B cell (primary cell): ENCODE measurements around the gene ABCA7. TPM values are rescaled to one million over a fixed set of nuclear protein-coding genes. Genes with fewer than 3 reads are reported as not detected.

Source experiments
- ATAC-seq: fragments of 200-7000 bp; cut with Tn5 transposase; one replicate; pipeline ENCODE4 v1.10.0; 2021; ENCODE audit warnings: low read depth, mild to moderate bottlenecking, moderate number of reproducible peaks, moderate library complexity
- CTCF ChIA-PET: fragments of 350-600 bp; sonication (Branson Sonifier 250); formaldehyde crosslinking; loops from one replicate; lab custom pipeline; 2021; ENCODE audit warnings: antibody characterized with exemption, inconsistent platforms; lab: Charles Lee
- POLR2A ChIA-PET: fragments of 350-600 bp; sonication (Branson Sonifier 250); formaldehyde crosslinking; loops from one replicate; lab custom pipeline; 2021; ENCODE audit warnings: antibody characterized with exemption; lab: Charles Lee
- DNase-seq: peaks from one replicate; pipeline ENCODE4 v3.0.0; 2013
- H2AFZ ChIP-seq: 2 replicates; pipeline ENCODE4 v1.6.1; 2012; ENCODE audit warnings: mild to moderate bottlenecking, low read depth, low read length; ENCODE audit not compliant: insufficient read depth, poor library complexity, severe bottlenecking
- H3K27ac ChIP-seq, 2 donors: 1 replicate in 1 of 2; 2 replicates in 1 of 2; pipeline ENCODE4 v1.5.1; 2012 to 2013; ENCODE audit warnings: low read length in 2 of 2, mild to moderate bottlenecking in 2 of 2, moderate library complexity in 1 of 2
- H3K27me3 ChIP-seq, 4 experiments: fragments of 200-600 bp in 1 of 4; sonication (generic) in 1 of 4; replicated peaks in 1 of 4; 1 replicate in 2 of 4; 2 replicates in 2 of 4; pipeline versions ENCODE4 v1.6.1 to v1.7.0; 2013 to 2016; ENCODE audit warnings: low read length in 3 of 4, mild to moderate bottlenecking in 2 of 4, mixed read lengths in 1 of 4, moderate library complexity in 1 of 4; ENCODE audit not compliant: insufficient read depth in 4 of 4, control insufficient read depth in 3 of 4; ENCODE audit errors: control extremely low read depth in 1 of 4
- H3K36me3 ChIP-seq, 2 experiments: replicated peaks in 1 of 2; 1 replicate in 1 of 2; 2 replicates in 1 of 2; pipeline versions ENCODE4 v1.6.1 to v1.7.1; 2013; ENCODE audit warnings: low read length in 1 of 2; ENCODE audit not compliant: insufficient read depth in 2 of 2, control insufficient read depth in 1 of 2; ENCODE audit errors: control extremely low read depth in 1 of 2, extremely low read depth in 1 of 2
- H3K4me1 ChIP-seq, 2 donors: fragments of 200-600 bp in 1 of 2; sonication (generic) in 1 of 2; 1 replicate in 1 of 2; 2 replicates in 1 of 2; pipeline versions ENCODE4 v1.5.1 to v1.6.1; 2013 to 2017; ENCODE audit warnings: low read length in 2 of 2; ENCODE audit not compliant: control insufficient read depth in 2 of 2, insufficient read depth in 2 of 2
- H3K4me2 ChIP-seq: replicated peaks from 2 replicates; pipeline ENCODE3; 2012; ENCODE audit warnings: mild to moderate bottlenecking, low read depth, low read length; ENCODE audit not compliant: poor library complexity, severe bottlenecking
- H3K4me3 ChIP-seq, 5 experiments: fragments of 200-600 bp in 1 of 5; sonication (generic) in 1 of 5; 1 replicate in 3 of 5; 2 replicates in 2 of 5; pipeline versions ENCODE4 v1.5.1 to v1.7.0; 2011 to 2016; ENCODE audit warnings: low read length in 4 of 5, mild to moderate bottlenecking in 4 of 5, low read depth in 2 of 5, control low read depth in 1 of 5, moderate library complexity in 1 of 5; ENCODE audit not compliant: insufficient read depth in 1 of 5; ENCODE audit errors: control extremely low read depth in 1 of 5, extremely low read depth in 1 of 5
- H3K79me2 ChIP-seq: fragments of 200-600 bp; sonication (generic); one replicate; pipeline ENCODE4 v1.6.0; 2016; ENCODE audit warnings: low read length; ENCODE audit not compliant: control insufficient read depth, insufficient read depth
- H3K9ac ChIP-seq: fragments of 200-600 bp; sonication (generic); 2 replicates; pipeline ENCODE4 v1.6.1; 2017; ENCODE audit warnings: mild to moderate bottlenecking, low read length, moderate library complexity
- H3K9me3 ChIP-seq, 3 donors: one replicate each; pipeline versions ENCODE4 v1.6.1 to v1.7.1; 2013; ENCODE audit warnings: low read length in 2 of 3; ENCODE audit not compliant: control insufficient read depth in 2 of 3, insufficient read depth in 1 of 3; ENCODE audit errors: control extremely low read depth in 1 of 3
- H4K20me1 ChIP-seq: 2 replicates; pipeline ENCODE4 v1.6.0; 2012; ENCODE audit warnings: mild to moderate bottlenecking, low read length; ENCODE audit not compliant: insufficient read depth, control insufficient read depth, poor library complexity, severe bottlenecking
- H3K27ac Mint-ChIP-seq: one replicate; pipeline ENCODE4 v1.8.0; 2021; ENCODE audit warnings: mixed read lengths
- H3K27me3 Mint-ChIP-seq: one replicate; pipeline ENCODE4 v1.8.0; 2021; ENCODE audit warnings: mixed read lengths
- H3K4me1 Mint-ChIP-seq: one replicate; pipeline ENCODE4 v1.8.0; 2021; ENCODE audit warnings: mixed read lengths
- H3K4me3 Mint-ChIP-seq: one replicate; pipeline ENCODE4 v1.8.0; 2021; ENCODE audit warnings: mixed read lengths
- H3K9me3 Mint-ChIP-seq: one replicate; pipeline ENCODE4 v1.8.0; 2022; ENCODE audit warnings: mixed read lengths; ENCODE audit not compliant: insufficient read depth
- EZH2 ChIP-seq: IDR thresholded peaks from 2 replicates; pipeline ENCODE4 v1.6.1; 2012; ENCODE audit warnings: borderline replicate concordance, low read depth, mild to moderate bottlenecking, moderate library complexity, low read length; ENCODE audit not compliant: insufficient read depth, poor library complexity, severe bottlenecking
- whole genome bisulfite sequencing: methylation state at CpG from one replicate; pipeline ENCODE4 v1.1.5; 2013; ENCODE audit warnings: missing lambda C conversion rate; ENCODE audit not compliant: insufficient coverage; 5-methylcytosine and 5-hydroxymethylcytosine counted together
- intact Hi-C: fragments of 100-400 bp; cut with micrococcal nuclease; formaldehyde crosslinking; loops from one replicate; pipeline ENCODE4 v1.10.0; 2022
- polyA plus RNA-seq: library from polyadenylated mRNA; depleted of rRNA; stranded (reverse); fragments of >200 nt; gene quantifications from 2 replicates; pipeline ENCODE4 v1.2.3, GENCODE V29; 2012
- total RNA-seq, 2 donors: library from RNA; stranded (reverse); fragments of 120-200 nt in 1 of 2; gene quantifications; 1 replicate in 1 of 2; 2 replicates in 1 of 2; pipeline versions ENCODE4 v1.2.3 to v1.2.4, GENCODE V29; 2013 to 2022
- TF ChIP-seq, protein P1 (sequence below): fragments of 200-600 bp; IDR thresholded peaks from one replicate; pipeline ENCODE4 v1.8.0; 2022; ENCODE audit warnings: antibody characterized with exemption, mild to moderate bottlenecking

Gene ABCA7
- total and polyA plus RNA-seq, 2 donors (not counting 1 experiment from before 2014, with no cell fraction given), result 192 to 281 TPM

DNA sequence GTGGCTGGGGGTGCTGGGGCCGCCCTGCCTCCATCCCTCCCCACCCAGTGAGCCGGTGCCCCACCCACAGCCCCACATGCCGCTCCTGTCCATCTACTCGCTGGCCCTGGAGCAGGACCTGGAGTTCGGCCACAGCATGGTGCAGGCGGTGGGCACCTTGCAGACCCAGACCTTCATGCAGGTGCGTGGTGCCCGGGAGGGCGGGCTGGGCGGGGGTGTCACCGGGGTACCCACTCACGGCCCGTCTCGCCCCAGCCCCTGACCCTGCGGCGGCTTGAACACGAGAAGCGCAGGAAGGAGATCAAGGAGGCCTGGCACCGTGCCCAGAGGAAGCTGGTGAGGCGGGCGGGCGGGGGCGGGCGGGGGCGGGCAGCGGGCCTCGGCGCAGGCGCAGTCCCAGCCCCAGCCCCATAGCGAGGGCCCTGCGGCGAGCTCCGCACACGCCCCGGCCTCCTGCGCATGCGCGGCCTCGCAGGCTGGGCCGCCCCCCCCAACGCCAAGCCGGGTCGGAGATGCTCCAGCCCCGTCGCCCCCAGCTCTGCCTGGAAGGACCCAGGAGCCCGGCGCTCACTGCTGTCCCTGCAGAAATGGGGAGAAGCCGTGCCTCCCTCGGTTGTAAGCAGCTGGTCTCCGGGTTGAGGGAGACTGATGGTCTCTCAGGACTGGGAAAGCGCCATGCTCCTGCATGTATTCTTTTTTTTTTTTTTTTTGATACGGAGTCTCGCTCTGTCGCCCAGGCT, 34.8 kb downstream of the ABCA7 start:
- intact Hi-C loops, result no loop called here
- CTCF ChIA-PET, result interaction anchor here (0.6 to 6.9 kb wide), 11 partner anchors 8 to 192 kb away, joined by 3 to 56 read pairs (median 5); partner anchors contain the start of genes ARHGAP45 and WDR18
- no peaks in the 10 kb centered on the region for H3K27me3 Mint-ChIP-seq
- POLR2A ChIA-PET, result interaction anchor here (0.5 to 5.0 kb wide), 22 partner anchors 9 to 1631 kb away, joined by 3 to 67 read pairs (median 6); partner anchors contain the start of genes ABCA7, ARHGAP45, CIRBP and FAM174C
- 6% methylated on average over 47 of the region's 54 CpGs for WGBS
- Histone ChIP-seq H3K4me2 (peak overlapping the region; percentile 90), H3K79me2 (peaks cover 77% of the 10 kb centered on the region), H3K4me1 (peaks cover 65 to 90% of the 10 kb centered on the region in 2 donors), H3K9ac (peak overlapping the region; percentile 56), H3K36me3 (peaks cover 0 to 77% of the 10 kb centered on the region in 2 experiments), H3K27me3 (no peaks in the 10 kb centered on the region), H3K4me3 (peak overlapping the region in 1 of 5 experiments; percentile 35), H3K9me3 (no peaks in the 10 kb centered on the region), H2AFZ (no peak overlapping the region), H4K20me1 (peaks cover 64% of the 10 kb centered on the region), H3K27ac (peak overlapping the region; percentile 7 to 19)
- H3K9me3 Mint-ChIP-seq, result no peaks in the 10 kb centered on the region
- peaks cover 48% of the 10 kb centered on the region for H3K4me1 Mint-ChIP-seq
- ATAC-seq, result peak; percentile 53
- TF ChIP-seq EZH2, result no peak
- TF ChIP-seq, protein P1, sequence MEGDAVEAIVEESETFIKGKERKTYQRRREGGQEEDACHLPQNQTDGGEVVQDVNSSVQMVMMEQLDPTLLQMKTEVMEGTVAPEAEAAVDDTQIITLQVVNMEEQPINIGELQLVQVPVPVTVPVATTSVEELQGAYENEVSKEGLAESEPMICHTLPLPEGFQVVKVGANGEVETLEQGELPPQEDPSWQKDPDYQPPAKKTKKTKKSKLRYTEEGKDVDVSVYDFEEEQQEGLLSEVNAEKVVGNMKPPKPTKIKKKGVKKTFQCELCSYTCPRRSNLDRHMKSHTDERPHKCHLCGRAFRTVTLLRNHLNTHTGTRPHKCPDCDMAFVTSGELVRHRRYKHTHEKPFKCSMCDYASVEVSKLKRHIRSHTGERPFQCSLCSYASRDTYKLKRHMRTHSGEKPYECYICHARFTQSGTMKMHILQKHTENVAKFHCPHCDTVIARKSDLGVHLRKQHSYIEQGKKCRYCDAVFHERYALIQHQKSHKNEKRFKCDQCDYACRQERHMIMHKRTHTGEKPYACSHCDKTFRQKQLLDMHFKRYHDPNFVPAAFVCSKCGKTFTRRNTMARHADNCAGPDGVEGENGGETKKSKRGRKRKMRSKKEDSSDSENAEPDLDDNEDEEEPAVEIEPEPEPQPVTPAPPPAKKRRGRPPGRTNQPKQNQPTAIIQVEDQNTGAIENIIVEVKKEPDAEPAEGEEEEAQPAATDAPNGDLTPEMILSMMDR, result no peak
- peak; percentile 93 for DNase-seq
- H3K27ac Mint-ChIP-seq, result peak overlapping the region; percentile 91
- H3K4me3 Mint-ChIP-seq, result peak overlapping the region; percentile 66

DNA sequence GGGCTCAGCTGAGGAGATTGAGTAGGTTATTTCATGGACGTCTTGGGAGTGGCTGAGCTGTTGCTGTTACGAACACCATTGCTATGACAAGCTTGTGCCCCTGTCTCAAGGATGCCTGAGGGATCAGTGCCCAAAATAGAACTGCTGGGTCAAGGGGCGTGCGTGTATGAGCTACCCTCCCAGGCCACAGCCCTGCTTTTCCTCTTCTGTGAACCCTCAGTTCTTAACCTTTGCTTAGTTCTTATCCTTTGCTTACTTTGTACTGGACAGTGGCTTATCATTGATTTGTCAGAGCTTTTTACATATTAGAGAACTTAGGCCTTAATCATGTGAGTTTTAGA, 36.1 kb downstream of the ABCA7 start:
- Mint-ChIP-seq H3K4me3 (peak overlapping the region; percentile 66), H3K9me3 (no peaks in the 10 kb centered on the region), H3K4me1 (peaks cover 52% of the 10 kb centered on the region), H3K27ac (peak overlapping the region; percentile 91), H3K27me3 (no peaks in the 10 kb centered on the region)
- Histone ChIP-seq H3K4me3 (peak overlapping the region in 1 of 5 experiments; percentile 26), H3K9me3 (no peaks in the 10 kb centered on the region), H3K4me2 (peak overlapping the region; percentile 90), H2AFZ (no peak overlapping the region), H3K9ac (no peak overlapping the region), H3K27me3 (no peaks in the 10 kb centered on the region), H3K79me2 (peaks cover 77% of the 10 kb centered on the region), H3K4me1 (peaks cover 60 to 90% of the 10 kb centered on the region in 2 donors), H3K36me3 (peaks cover 0 to 80% of the 10 kb centered on the region in 2 experiments), H3K27ac (peak overlapping the region; percentile 86 to 87), H4K20me1 (peaks cover 67% of the 10 kb centered on the region)
- ATAC-seq, result no peak
- DNase-seq, result no peak
- intact Hi-C loops, result loop anchor here (2.0 kb wide), 1 partner anchor 37 kb away; no protein-coding TSS in a partner anchor
- WGBS, result 96% methylated on average over 2 of the region's 4 CpGs
- ChIA-PET CTCF (interaction anchor here (1.0 to 6.9 kb wide), 7 partner anchors 9 to 53 kb away, joined by 4 to 56 read pairs (median 8); partner anchors contain the start of genes ABCA7 and ARHGAP45), POLR2A (interaction anchor here (0.6 to 5.0 kb wide), 11 partner anchors 10 to 170 kb away, joined by 3 to 67 read pairs (median 5); partner anchors contain the start of genes ABCA7, ARHGAP45, CNN2 and WDR18)
- TF ChIP-seq EZH2, result no peak
- TF ChIP-seq, protein P1, result no peak
